ENCODE measurements around the gene SEMA3E.

Gene SEMA3E

GRCh38 chr7:83388436-83388835 lies 260.5 kb downstream of the SEMA3E start:
- Histone ChIP-seq H3K9me2 (replicated peaks; ENCODE audit: insufficient read depth, low read length) (no peaks in the 10 kb centered on the region), H3K79me2 (ENCODE audit: insufficient read depth, low read length) (no peaks in the 10 kb centered on the region), H3K4me2 (ENCODE audit: low read depth, low read length, poor library complexity, severe bottlenecking) (no peak overlapping the region), H3K4me3 (ENCODE audit: insufficient read depth, low read length, poor library complexity, severe bottlenecking) (no peak overlapping the region), H3K36me3 (ENCODE audit: low read length) (no peaks in the 10 kb centered on the region), H3F3A (ENCODE audit: insufficient read depth) (no peaks in the 10 kb centered on the region), H3K9me3 (ENCODE audit: insufficient read depth, low read length) (no peaks in the 10 kb centered on the region), H4K20me1 (ENCODE audit: low read depth, low read length) (no peaks in the 10 kb centered on the region), H2AFZ (ENCODE audit: low read depth, low read length, severe bottlenecking) (no peak overlapping the region), H3K9ac (ENCODE audit: low read length) (no peak overlapping the region), H3K27me3 (ENCODE audit: low read length) (no peaks in the 10 kb centered on the region), H3K27ac (ENCODE audit: low read depth, low read length) (no peak overlapping the region)
- TF ChIP-seq EZH2phosphoT487 (conservative IDR thresholded peaks at IDR 0.05; ENCODE audit: low read length), result no peak
- TF ChIP-seq, protein P1, sequence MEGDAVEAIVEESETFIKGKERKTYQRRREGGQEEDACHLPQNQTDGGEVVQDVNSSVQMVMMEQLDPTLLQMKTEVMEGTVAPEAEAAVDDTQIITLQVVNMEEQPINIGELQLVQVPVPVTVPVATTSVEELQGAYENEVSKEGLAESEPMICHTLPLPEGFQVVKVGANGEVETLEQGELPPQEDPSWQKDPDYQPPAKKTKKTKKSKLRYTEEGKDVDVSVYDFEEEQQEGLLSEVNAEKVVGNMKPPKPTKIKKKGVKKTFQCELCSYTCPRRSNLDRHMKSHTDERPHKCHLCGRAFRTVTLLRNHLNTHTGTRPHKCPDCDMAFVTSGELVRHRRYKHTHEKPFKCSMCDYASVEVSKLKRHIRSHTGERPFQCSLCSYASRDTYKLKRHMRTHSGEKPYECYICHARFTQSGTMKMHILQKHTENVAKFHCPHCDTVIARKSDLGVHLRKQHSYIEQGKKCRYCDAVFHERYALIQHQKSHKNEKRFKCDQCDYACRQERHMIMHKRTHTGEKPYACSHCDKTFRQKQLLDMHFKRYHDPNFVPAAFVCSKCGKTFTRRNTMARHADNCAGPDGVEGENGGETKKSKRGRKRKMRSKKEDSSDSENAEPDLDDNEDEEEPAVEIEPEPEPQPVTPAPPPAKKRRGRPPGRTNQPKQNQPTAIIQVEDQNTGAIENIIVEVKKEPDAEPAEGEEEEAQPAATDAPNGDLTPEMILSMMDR (IDR thresholded peaks at IDR 0.05; ENCODE audit: insufficient read depth, low read length, poor library complexity, severe bottlenecking), result no peak

GRCh38 chr7:83366629-83367028 lies 282.3 kb downstream of the SEMA3E start:
- Histone ChIP-seq H3K27me3 (ENCODE audit: low read length) (no peaks in the 10 kb centered on the region), H3K79me2 (ENCODE audit: insufficient read depth, low read length) (no peaks in the 10 kb centered on the region), H2AFZ (ENCODE audit: low read depth, low read length, severe bottlenecking) (no peak overlapping the region), H3K4me3 (ENCODE audit: insufficient read depth, low read length, poor library complexity, severe bottlenecking) (no peak overlapping the region), H3K9me3 (ENCODE audit: insufficient read depth, low read length) (no peaks in the 10 kb centered on the region), H3K36me3 (ENCODE audit: low read length) (no peaks in the 10 kb centered on the region), H3K4me2 (ENCODE audit: low read depth, low read length, poor library complexity, severe bottlenecking) (no peak overlapping the region), H3K9me2 (replicated peaks; ENCODE audit: insufficient read depth, low read length) (no peaks in the 10 kb centered on the region), H3F3A (ENCODE audit: insufficient read depth) (no peaks in the 10 kb centered on the region), H3K27ac (ENCODE audit: low read depth, low read length) (no peak overlapping the region), H4K20me1 (ENCODE audit: low read depth, low read length) (no peaks in the 10 kb centered on the region), H3K9ac (ENCODE audit: low read length) (no peak overlapping the region)
- TF ChIP-seq, protein P1 (IDR thresholded peaks at IDR 0.05; ENCODE audit: insufficient read depth, low read length, poor library complexity, severe bottlenecking), result no peak
- no peak for TF ChIP-seq EZH2phosphoT487 (conservative IDR thresholded peaks at IDR 0.05; ENCODE audit: low read length)

DNA sequence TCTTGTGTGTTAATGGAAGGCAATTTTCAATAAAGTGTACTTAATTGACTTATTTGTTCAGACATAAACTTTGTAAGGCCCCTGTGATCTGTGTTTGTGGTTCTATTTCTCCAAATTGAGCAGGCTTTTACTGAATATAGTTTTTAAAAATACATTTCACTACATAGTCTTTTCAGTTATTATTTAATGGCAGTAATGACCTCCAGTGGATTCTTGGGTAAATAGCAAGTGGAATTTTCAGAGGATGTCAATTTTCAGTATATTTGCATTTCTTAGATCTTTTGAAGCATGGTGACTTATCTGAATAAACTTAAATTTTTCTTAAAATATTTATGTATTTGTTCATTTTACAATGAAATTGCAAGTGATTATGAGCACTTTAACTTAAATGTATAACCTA lies 283.2 kb downstream of the SEMA3E start:
- no peak overlapping the region for H3K4me3 ChIP-seq (ENCODE audit: insufficient read depth, low read length, poor library complexity, severe bottlenecking)
- no peaks in the 10 kb centered on the region for H3K36me3 ChIP-seq (ENCODE audit: low read length)
- H3K79me2 ChIP-seq (ENCODE audit: insufficient read depth, low read length), result no peaks in the 10 kb centered on the region
- no peak overlapping the region for H3K4me2 ChIP-seq (ENCODE audit: low read depth, low read length, poor library complexity, severe bottlenecking)
- TF ChIP-seq, protein P1 (IDR thresholded peaks at IDR 0.05; ENCODE audit: insufficient read depth, low read length, poor library complexity, severe bottlenecking), result no peak
- no peak for TF ChIP-seq EZH2phosphoT487 (conservative IDR thresholded peaks at IDR 0.05; ENCODE audit: low read length)
- H3K9me2 ChIP-seq (replicated peaks; ENCODE audit: insufficient read depth, low read length), result no peaks in the 10 kb centered on the region
- no peaks in the 10 kb centered on the region for H3K9me3 ChIP-seq (ENCODE audit: insufficient read depth, low read length)
- no peaks in the 10 kb centered on the region for H3F3A ChIP-seq (ENCODE audit: insufficient read depth)
- no peak overlapping the region for H2AFZ ChIP-seq (ENCODE audit: low read depth, low read length, severe bottlenecking)
- H3K9ac ChIP-seq (ENCODE audit: low read length), result no peak overlapping the region
- H3K27me3 ChIP-seq (ENCODE audit: low read length), result no peaks in the 10 kb centered on the region
- no peaks in the 10 kb centered on the region for H4K20me1 ChIP-seq (ENCODE audit: low read depth, low read length)
- no peak overlapping the region for H3K27ac ChIP-seq (ENCODE audit: low read depth, low read length)
